SK-N-MC (cell line): ENCODE results near the gene LMLN.
"Not testable (repeated sequence)": the region's sequence is repeated elsewhere in the genome, so short reads cannot be mapped to it uniquely, and the experiment has no call there.

Experiments used
- DNase-seq: peaks from one replicate; pipeline ENCODE4 v3.0.0-alpha.2; 2011; ENCODE audit warnings: low read depth, low spot score
- H3K27ac ChIP-seq: fragments of 200-600 bp; sonication (generic); 2 replicates; pipeline ENCODE4 v1.5.1; 2016; ENCODE audit warnings: mixed run types
- H3K36me3 ChIP-seq: fragments of 200-600 bp; sonication (generic); 2 replicates; pipeline ENCODE4 v1.6.1; 2017; ENCODE audit warnings: antibody characterized with exemption, low read length, mixed read lengths; ENCODE audit not compliant: insufficient read depth
- H3K4me3 ChIP-seq: fragments of 200-600 bp; sonication (generic); 2 replicates; pipeline ENCODE4 v1.5.1; 2016
- H3K9ac ChIP-seq: fragments of 200-600 bp; sonication (generic); 2 replicates; pipeline ENCODE4 v1.8.0; 2017; ENCODE audit warnings: mixed run types, mixed read lengths; ENCODE audit not compliant: insufficient read length
- H3K9me3 ChIP-seq: fragments of 200-600 bp; sonication (generic); 2 replicates; pipeline ENCODE4 v1.6.1; 2017; ENCODE audit warnings: low read depth, mild to moderate bottlenecking, antibody characterized with exemption, low read length, moderate library complexity, mixed read lengths
- EZH2 ChIP-seq: fragments of 200-600 bp; sonication (generic); IDR thresholded peaks from one replicate; pipeline ENCODE4 v1.6.1; 2017; ENCODE audit warnings: antibody characterized with exemption
- FOXP2 ChIP-seq: optimal IDR thresholded peaks from 2 replicates; pipeline ENCODE3; 2011; ENCODE audit warnings: mild to moderate bottlenecking, moderate library complexity; ENCODE audit not compliant: insufficient read depth; ENCODE audit errors: extremely low read length, control extremely low read depth
- POLR2AphosphoS5 ChIP-seq: IDR thresholded peaks from 2 replicates; pipeline ENCODE4 v1.6.1; 2012; ENCODE audit warnings: mild to moderate bottlenecking, low read depth, low read length, borderline replicate concordance

LMLN gene, protein sequence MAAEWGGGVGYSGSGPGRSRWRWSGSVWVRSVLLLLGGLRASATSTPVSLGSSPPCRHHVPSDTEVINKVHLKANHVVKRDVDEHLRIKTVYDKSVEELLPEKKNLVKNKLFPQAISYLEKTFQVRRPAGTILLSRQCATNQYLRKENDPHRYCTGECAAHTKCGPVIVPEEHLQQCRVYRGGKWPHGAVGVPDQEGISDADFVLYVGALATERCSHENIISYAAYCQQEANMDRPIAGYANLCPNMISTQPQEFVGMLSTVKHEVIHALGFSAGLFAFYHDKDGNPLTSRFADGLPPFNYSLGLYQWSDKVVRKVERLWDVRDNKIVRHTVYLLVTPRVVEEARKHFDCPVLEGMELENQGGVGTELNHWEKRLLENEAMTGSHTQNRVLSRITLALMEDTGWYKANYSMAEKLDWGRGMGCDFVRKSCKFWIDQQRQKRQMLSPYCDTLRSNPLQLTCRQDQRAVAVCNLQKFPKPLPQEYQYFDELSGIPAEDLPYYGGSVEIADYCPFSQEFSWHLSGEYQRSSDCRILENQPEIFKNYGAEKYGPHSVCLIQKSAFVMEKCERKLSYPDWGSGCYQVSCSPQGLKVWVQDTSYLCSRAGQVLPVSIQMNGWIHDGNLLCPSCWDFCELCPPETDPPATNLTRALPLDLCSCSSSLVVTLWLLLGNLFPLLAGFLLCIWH

DNA sequence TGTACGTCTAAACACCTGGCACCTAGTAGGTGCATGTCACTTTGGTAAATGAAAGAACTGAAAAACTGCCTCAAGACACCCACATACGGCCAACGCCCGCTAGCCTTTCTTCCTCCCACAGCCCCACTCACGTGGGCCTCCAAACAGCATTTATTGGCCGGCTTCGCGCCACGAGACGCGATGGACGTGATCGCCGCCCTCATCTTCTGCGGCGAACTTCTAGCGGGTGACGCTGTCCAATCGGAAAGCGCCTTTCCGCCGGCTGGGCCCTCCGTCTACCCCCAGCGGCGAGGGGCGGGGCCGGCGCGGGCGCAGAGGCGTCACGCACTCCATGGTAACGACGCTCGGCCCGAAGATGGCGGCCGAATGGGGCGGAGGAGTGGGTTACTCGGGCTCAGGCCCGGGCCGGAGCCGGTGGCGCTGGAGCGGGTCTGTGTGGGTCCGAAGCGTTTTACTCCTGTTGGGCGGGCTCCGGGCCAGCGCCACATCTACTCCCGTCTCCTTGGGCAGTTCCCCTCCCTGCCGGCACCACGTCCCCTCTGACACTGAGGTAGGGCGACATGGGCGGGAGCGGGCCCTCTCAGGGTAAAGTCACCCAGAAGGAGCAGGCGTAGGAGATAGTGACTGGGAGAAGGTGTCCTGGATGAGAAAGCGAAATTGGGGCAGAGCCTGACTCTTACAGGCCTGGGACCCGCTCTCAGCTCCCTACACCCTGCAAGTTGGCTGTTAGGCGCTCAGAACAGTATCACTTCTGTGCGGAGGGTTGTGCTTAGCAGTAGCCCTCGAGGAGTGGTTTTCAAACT is at the start of gene LMLN:
Gene LMLN, plus strand, starts transcription at position 327 of the 803 bp plus-strand sequence. Its CDS starts 29 bp downstream, at position 356.
- no peak for DNase-seq
- TF ChIP-seq POLR2AphosphoS5 (peak; percentile 84), EZH2 (no peak), FOXP2 (peak; percentile 71)
- Histone ChIP-seq H3K4me3 (peak within 1 kb of the TSS; percentile 83), H3K9ac (peak within 1 kb of the TSS; percentile 72), H3K27ac (peak within 1 kb of the TSS; percentile 89), H3K36me3 (peaks cover 24% of the 10 kb centered on the region), H3K9me3 (no peaks in the 10 kb centered on the region)

DNA sequence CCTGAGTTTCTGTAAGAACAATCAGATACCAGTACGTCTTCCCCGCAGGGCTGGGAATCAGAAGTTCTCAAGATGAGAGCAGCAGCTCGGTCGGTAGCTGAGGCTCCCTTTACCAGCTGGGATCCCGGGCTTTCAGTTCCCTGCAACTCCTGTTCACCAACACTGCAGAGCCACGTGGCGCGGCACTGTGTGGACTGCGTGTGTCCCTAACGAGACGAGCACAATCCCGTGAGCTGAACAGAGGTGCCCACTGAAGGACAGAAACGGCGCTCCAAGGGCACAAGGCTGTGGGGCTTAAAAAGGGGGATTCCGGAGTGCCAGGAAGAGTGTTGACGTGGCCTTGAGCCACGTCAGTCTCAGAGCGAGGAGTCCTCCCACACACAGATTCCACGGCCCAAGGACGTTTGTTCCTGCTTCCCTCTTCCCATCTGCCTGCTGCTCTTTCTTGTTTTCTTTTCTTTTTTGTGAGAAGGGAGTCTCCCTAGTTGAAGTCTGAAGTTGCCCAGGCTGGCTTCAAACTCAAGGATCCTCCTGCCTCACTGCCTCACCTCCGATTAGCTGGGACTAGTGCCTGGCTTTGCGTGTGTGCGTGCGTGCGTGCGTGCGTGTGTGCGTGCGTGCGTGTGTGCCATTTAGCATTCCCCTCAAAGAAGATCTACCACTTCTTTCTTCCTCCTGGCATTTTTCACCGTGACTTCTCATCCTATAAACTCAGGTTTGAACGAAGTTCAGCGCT is 47.1 kb upstream of the LMLN start:
- H3K9ac ChIP-seq = no peak overlapping the region
- no peak overlapping the region for H3K27ac ChIP-seq
- H3K9me3 ChIP-seq = no peaks in the 10 kb centered on the region
- H3K4me3 ChIP-seq = no peak overlapping the region
- TF ChIP-seq POLR2AphosphoS5 (no peak), FOXP2 (no peak), EZH2 (no peak)
- no peaks in the 10 kb centered on the region for H3K36me3 ChIP-seq
- no peak for DNase-seq

DNA sequence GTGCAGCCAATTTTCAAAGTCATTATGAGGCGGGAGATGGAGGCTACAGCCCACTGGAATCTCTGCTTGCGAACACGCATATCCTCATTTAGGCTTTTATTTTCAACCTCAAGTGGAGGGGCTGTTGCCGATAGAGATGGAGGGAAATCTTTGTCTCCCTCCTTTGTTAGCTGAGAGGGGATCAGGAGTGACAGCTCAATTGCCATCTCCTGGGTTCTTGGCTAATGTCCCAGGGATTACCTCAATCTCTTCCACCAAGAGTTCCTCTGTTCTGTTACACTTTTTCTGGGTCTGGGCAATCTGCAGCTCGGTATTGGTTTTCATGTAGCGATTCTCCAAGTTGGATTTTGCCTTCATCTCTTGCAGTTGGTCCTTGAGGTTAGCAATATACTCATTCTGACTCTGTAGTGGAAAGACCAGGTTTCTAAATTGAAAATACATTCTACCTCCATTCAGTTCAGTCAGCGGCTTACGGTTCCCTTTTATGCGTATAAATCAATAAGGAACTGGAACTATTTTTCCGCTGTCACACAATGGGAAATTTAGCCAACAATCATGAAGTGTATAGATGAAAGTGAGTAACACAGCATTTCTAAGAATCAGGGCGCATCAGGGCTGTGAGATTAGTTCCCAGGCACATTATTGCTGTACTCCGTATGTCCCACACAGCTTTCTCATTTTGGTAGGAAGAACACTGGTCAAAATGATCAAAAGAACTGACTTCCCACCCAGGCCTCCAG is 46.2 kb upstream of the LMLN start:
- no peak overlapping the region for H3K9ac ChIP-seq
- H3K36me3 ChIP-seq = no peaks in the 10 kb centered on the region
- no peaks in the 10 kb centered on the region for H3K9me3 ChIP-seq
- H3K27ac ChIP-seq = no peak overlapping the region
- DNase-seq = no peak
- H3K4me3 ChIP-seq = no peak overlapping the region
- TF ChIP-seq POLR2AphosphoS5 (no peak), FOXP2 (no peak), EZH2 (no peak)

DNA sequence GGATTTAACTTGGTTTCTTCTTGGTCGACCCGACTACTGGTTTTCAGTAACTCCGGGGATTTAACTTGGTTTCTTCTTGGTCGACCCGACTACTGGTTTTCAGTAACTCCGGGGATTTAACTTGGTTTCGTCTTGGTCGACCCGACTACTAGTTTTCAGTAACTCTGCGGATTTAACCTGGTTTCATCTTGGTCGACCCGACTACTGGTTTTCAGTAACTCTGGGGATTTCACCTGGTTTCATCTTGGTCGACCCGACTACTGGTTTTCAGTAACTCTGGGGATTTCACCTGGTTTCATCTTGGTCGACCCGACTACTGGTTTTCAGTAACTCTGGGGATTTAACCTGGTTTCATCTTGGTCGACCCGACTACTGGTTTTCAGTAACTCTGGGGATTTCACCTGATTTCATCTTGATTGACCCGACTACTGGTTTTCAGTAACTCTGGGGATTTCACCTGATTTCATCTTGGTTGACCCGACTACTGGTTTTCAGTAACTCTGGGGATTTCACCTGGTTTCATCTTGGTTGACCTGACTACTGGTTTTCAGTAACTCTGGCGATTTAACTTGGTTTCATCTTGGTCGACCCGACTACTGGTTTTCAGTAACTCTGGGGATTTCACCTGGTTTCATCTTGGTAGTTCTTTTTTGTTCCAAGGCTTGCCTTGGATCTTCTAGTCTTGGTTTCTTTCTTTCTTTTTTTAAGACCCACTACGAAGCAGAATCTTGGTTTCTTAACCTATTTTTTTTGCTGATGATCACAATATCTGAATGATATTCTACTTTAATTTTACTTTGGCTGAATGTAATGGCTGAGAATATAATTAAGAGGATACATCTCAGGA is 38.4 kb upstream of the LMLN start:
- H3K4me3 ChIP-seq, H3K9ac ChIP-seq, DNase-seq, H3K36me3 ChIP-seq, H3K9me3 ChIP-seq, H3K27ac ChIP-seq: not testable (repeated sequence)

DNA sequence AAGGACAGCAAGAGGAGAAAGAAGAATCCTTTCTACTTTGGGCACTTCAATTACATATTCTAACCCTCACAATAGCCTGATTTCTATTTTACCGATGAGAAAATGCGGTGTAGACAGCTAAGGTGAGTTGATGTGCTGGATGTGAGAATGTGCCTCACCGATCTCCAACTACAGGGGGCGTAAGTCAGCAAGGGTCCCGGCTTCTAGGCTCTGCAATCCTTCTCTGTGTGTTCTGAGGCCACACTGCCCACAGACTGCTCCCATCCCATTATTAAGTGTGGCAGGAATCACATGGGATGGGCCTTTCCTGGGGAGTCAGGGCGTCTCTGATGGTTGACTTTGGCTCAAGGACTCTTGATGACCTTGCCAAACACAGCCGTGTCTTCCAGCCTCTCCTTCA is 33.6 kb upstream of the LMLN start:
- TF ChIP-seq POLR2AphosphoS5 = no peak
- TF ChIP-seq EZH2 = no peak
- TF ChIP-seq FOXP2 = no peak
- Histone ChIP-seq H3K36me3 (no peaks in the 10 kb centered on the region; the same call in 1 of the 2 replicates), H3K27ac (no peak overlapping the region), H3K9ac (no peak overlapping the region), H3K4me3 (no peak overlapping the region), H3K9me3 (no peaks in the 10 kb centered on the region)
- DNase-seq = no peak

DNA sequence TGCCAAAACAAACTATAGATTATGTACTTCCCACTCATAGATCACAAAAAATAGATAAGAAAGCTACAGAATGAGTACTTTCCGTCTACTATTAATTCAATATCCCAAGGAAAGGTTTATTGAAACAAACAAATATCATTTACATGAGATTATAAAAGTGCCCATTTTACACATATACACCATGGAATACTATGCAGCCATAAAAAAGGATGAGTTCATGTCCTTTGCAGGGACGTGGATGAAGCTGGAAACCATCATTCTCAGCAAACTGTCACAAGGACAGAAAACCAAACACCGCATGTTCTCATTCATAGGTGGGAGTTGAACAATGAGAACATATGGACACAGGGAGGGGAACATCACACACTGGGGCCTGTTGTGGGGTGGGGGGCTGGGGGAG is 32.4 kb upstream of the LMLN start:
- H3K9me3 ChIP-seq, H3K27ac ChIP-seq, H3K9ac ChIP-seq, H3K4me3 ChIP-seq, DNase-seq, H3K36me3 ChIP-seq: not testable (repeated sequence)

DNA sequence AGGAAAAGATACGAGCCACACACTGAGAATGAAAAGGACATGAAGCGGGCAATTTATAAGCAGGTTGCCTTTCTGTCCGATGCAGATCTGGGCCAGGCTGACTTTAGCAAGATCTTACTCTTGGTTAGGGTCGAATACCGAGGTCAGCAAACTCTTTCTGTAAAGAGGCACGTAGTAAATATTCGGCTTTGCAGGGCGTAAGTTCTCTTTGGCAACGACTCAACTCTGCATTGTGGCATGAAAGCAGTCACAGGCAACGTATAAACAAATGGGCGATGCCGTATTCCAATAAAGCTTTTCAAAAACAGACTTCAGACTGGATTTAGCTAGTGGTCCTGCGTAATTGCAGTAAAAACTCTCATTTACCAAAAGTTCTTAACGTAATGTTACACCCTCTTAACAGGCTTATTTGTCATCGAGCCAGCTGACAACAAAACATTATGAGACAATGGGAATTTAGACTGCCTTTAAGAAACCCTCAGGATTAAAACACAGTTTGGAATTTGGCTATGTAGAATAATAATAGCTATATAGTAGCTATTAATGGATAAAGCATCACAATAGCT is 23.1 kb upstream of the LMLN start:
- Histone ChIP-seq H3K9me3 (no peaks in the 10 kb centered on the region), H3K9ac (no peak overlapping the region), H3K27ac (no peak overlapping the region), H3K4me3 (no peak overlapping the region), H3K36me3 (no peaks in the 10 kb centered on the region)
- no peak for TF ChIP-seq EZH2
- no peak for TF ChIP-seq POLR2AphosphoS5
- TF ChIP-seq FOXP2 = no peak
- DNase-seq = no peak
